HG02938 (cell line): ENCODE results near the gene TTC28.

Experiments
- ATAC-seq: cut with Tn5 transposase; IDR thresholded peaks from one replicate; pipeline ENCODE4 v1.9.1; 2021; ENCODE audit warnings: mild to moderate bottlenecking, moderate library complexity; ENCODE audit not compliant: unreplicated experiment

The TTC28 gene

DNA sequence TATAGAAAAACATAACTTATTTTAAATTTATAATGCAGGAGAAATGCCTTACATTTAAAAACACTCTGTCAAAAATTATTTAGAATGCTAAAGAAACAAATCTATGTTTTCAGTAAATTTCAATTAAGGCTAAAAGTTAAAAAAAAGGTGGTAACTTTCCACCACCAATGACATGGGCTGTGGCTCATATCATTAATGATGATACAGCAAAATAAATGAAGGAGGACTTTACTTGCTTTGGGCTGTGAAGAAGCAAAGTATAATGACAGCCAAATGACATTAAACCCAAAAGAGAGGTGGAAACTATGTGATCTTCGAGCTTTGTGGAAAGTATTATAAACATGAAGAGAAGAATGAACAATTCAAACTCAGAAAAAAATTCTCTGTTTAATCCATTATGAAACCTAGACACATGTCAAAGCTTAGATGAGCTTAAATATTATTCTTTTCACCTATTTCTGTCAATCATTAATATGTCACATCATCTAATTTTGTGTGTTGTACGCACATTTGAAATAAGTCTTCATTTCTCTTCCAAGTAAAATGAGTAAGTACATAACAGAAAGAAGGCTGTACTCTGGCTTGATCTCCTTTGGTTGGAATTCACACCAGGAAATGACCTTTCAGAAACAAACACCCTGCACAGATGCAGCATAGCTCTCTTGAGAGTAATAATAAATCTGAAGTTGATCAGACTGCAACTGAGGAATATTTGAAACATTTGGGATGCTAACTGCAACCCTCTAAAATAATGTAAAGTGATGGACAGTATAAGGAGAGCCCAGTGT, 265.8 kb downstream of the TTC28 start:
- ATAC-seq, result no peak

DNA sequence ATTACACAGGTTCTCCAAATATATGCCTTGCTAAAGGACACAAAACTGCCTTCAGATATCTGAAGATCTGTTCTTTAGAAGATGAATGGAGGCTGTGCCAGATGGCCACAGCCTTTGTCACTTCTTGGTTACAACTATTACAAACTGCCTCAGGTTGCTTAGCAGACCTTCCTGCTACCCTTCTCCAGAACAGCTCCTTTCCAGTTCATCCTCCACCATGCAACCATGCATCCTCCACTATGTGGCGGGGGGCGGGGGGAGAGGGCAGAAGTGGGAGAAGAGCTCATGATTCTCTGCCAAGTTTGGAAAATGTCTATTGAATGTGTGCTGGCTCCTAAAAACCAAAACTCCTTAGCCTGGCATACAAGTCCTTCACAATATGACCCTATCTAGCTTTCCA, 267.5 kb downstream of the TTC28 start:
- no peak for ATAC-seq

GRCh38 chr22:28411125-28411524, 268.5 kb downstream of the TTC28 start:
- ATAC-seq, result no peak

DNA sequence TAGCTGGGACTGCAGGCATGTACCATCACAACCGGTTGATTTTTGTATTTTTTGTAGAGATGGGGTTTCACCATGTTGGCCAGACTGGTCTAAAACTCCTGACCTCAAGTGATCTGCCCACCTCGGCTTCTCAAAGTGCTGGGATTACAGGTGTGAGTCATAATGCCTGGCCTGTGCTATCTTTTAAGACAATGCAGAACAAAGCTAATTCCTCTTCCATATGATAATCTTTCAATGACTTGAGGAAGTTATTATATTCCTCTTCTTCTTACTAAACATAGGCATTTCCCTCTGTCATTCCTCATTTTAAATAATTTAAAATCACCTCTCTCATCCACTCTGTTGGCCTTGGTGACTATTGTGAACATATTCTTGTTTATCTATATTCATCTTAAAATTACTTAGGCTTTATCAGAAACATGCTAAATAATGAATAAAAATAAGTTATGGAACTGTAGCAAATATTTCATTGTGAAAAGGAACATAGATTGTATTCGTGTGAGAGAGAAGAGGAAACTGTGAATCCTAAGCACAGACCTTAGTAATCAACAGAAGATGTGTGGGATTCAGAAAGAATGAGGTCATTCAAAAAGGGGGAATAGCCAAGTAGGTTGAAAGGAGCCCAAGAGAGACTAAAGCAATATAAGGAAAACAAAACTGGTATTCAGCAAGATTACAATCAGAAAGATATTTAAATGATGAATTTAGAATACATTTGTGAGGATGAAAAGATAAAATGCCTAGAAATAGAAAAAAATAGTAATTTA, 269.4 kb downstream of the TTC28 start:
- no peak for ATAC-seq

DNA sequence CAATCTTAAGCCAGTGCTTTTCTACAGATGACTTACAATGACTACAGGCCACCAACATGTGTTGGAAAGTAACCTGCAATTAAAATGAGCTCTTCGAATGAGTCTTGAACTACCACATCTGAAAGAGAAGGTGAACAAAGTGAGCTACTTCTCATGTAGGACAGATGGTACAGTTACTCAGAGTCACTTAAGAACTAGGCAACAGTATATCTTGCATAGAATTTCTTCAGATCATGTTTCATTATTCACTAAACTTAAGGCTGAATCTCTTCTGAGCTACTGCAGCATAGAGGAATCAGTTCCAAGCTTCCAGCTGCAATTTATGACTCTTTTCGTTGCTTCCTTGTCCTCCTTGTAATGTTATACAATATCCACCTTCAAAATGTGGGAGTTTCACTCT, 270.9 kb downstream of the TTC28 start:
- ATAC-seq, result no peak

- ATAC-seq, result no peak
These were observed 272.0 kb downstream of the TTC28 start for GRCh38 chr22:28407645-28408044.

- no peak for ATAC-seq
These were observed 273.4 kb downstream of the TTC28 start for GRCh38 chr22:28406246-28406645.

DNA sequence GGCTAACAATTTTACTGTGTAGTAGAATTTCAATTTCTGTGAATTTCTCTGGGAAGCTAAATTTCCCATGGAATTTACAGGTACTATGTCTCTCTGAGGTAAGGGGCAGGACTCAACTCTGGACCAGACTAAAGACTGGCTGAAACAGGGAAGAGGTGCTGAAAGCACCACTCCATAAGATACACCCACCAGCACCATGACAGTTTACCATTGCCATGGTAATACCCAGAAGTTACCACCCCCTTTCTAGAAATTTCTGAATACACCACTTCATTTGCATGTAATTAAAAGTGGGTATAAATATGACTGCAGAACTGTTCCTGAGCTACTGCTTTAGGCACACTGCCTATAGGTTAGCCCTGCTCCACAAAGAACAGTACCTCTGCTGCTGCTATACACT, 274.1 kb downstream of the TTC28 start:
- ATAC-seq, result no peak

DNA sequence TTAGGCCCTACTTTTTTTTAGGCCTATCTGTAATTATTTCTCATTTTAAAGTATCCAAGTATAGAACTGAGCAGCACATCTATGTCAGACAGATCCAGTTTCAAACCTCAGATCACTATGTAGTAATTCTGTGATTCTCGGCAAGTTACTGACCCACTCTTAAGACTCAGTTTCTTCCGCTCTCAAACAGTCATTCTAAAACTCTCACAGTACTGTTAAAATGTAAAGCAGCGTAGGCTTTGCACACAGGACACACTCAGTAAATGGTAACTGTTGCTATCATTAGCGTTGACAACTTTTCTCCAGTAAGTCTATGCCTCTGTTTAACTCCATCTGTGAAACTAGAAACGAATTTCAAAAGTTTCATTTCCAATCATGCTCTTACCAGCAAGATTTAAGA, 277.1 kb downstream of the TTC28 start:
- no peak for ATAC-seq

DNA sequence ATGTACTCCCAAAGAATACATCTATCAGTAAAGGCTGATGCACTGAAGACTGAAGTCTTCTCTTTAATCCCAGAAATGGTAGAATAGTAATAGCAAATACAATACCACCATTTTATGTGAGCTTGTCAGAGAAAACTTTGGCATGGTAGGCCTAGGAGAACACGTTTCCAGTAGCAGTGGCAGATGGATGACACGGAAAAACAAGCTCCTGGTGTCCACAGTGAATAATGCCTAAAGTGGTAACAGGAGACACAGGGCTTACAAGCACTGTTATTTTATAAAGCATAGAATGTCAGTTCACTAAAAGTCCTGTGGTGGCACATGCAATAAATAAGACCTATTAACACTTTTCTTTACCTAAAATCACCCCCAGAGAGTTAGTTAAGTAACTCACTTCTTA, 277.6 kb downstream of the TTC28 start:
- ATAC-seq, result no peak

- no peak for ATAC-seq
These were observed 280.7 kb downstream of the TTC28 start for GRCh38 chr22:28398981-28399380.

DNA sequence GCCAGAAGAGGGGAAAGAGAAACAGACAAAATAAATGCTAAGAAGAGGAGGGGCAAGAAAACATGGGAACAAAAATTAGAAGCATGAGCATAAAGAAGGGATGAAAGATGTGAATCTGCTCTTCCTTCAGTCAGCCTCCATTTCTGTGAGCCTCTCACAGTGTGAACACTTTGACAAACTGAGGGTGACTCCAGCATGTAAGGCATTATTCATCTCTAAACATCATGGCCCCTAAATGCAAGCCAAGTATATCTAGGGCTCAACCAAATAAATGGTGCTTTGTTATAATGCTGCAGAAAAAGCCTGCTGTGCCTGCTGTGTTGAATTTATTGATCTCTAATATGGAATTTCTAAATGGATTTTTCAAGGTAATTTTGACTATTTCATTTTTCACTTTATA, 281.3 kb downstream of the TTC28 start:
- no peak for ATAC-seq

DNA sequence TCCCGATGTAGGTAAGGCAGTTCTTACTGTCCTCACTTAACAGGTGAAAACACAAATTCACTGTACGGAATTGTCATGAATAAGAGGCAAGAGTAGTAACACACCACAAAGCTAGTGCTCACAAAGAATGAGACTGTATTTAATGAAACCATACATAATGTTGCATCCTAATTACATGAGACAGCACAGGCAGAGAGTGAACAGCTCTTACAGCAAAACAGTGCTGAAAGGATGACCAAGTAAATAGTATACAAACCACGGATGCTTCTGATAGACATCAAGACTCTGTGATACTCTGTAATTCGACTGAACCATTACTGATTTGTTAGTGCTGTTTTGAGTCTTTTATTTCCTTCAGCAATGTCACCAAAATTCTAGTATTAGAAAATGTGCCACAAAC, 282.3 kb downstream of the TTC28 start:
- no peak for ATAC-seq

DNA sequence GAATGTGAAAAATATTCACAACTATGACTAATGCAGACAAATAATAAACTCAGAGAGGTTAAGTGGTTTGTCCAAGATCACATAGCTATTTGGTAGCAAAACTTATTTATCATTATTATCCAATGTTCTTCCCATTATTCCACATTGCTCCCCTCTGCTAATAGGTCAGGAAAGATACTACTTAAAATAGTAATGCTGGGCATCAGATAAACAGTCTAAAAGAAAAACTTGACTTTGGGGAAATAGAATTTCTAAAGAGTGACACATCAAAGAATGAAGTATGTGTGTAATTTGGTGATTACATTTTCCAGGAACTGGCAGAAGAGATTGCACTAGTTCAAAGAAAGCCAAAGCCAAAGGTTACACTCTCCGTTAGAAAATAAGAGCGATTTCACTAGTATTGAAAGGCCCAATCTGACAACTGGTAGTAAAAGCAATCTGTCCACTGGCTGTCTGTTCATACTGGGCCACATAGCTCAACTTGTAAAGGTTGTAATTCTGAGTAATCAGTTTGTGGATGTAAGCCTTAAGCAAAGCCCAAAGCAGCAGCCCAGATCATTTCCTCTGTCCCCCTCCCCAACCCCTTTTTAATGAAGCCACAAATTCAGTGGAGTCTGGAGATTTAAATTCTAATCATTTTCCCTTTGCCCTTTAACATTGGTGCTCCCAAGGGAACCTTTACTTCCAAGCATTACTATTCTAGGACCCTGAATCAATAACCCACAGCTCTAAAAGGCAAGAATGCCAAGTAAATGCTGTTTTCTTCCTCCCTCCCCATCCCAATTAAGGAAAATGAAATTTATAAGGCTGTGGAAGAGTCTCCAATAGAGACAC, 283.5 kb downstream of the TTC28 start:
- ATAC-seq, result no peak

GRCh38 chr22:28395520-28395919, 284.1 kb downstream of the TTC28 start:
- ATAC-seq, result no peak

DNA sequence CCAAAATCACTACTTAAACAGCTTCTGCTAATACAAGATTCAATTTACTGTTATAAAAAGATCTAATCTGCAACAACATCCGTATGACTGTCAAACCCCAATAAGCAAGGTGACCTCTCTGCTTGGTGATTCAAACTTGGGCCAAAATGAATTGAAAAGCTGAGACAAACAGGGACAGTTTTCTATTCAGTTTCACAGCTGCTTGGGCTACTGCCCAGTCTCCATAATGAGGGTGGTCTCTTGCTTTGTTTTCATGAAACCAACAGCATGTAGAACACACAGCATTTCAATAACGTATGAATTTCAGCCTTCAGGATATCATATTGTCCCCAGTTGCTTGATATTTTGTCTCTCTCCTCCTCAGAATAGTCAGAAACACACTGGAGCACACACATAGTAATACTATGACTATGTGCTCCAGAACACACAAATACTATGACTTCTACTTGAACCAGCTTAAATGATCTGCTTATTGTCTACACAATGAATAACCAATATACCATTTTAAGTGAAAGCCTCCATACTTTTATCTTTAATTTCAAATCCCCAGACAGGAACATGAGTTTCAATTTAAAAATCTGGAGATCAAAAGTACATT, 285.0 kb downstream of the TTC28 start:
- ATAC-seq, result no peak

DNA sequence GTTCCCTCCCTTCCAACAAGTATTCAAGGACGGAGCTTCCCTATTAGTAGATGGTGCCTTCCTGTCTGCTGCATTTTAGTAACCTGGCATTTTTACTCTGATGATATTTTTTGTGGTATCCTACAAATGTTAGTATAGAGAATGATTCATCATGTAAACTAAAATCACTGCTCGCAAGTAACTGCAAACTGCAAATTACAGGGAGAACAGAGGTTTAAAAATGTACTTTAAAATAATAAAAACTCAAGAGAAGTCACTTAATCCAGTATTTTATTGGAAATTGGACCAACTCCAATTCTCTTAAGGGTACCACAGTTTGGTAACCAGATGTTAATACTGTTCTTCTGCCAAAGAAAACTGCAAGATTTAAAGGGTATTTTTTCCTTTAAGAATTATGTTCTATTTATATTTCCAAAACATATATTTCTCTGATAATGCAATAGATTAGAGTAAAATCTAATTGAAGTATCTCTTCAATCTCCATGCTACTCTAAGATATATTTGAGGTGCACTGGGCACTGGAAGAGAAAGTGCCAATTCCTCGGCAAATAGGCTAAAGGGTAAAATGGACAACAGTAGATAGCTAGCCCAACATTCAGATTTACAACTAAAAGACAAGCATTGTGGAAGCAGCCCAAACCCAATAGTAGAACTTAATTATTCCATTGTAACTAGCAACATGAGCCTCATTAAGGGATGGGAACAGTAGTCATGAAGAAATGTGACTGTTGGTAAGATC, 298.0 kb downstream of the TTC28 start:
- ATAC-seq, result no peak

- ATAC-seq, result no peak
These were observed 299.7 kb downstream of the TTC28 start for GRCh38 chr22:28379951-28380350.

GRCh38 chr22:28379075-28379779, 300.4 kb downstream of the TTC28 start:
- ATAC-seq, result no peak
